Left cardiac atrium (tissue), 4 donors: ENCODE data around the gene CCDC8. TPM values are rescaled to one million over a fixed set of nuclear protein-coding genes. Genes with fewer than 3 reads are reported as not detected.
A peak's percentile ranks its signal among the peaks of the same experiment; 100 is the strongest.
"Not testable (repeated sequence)": the region's sequence is repeated elsewhere in the genome, so short reads cannot be mapped to it uniquely, and the experiment has no call there.

Experiments used
- ATAC-seq, 2 donors: fragments of 200-7000 bp; cut with Tn5 transposase; one replicate each; pipeline ENCODE4 v1.9.1; 2020; ENCODE audit warnings: mild to moderate bottlenecking in 2 of 2, moderate library complexity in 2 of 2
- DNase-seq: peaks from one replicate; pipeline ENCODE4 v3.0.0-alpha.2; 2020
- intact Hi-C, 2 donors: fragments of 100-400 bp; cut with DNase I; formaldehyde crosslinking; loops; one replicate each; pipeline versions ENCODE4 v1.14.1 to v1.15.1; 2022 to 2023
- total RNA-seq, 2 donors: library from RNA; stranded (reverse); fragmentation: NEBNext Ultra II Directional; extraction: Animal tissue kit (Norgen Biotek cat#: 25700); gene quantifications; one replicate each; pipeline ENCODE4 v1.2.1, GENCODE V29; 2021
- donor health status: DM: no; HTN: yes; CAD: no.
- donor health status: DM: no; HTN: yes; CAD: no; lungs with severe emphysema.
- donor health status: DM: yes; HTN: yes; CAD: no.
- donor health status: Dilated cardiomyopathy.

CCDC8 gene
- total RNA-seq, 2 donors from 2014 or later, result 29.6 to 38.4 TPM

- intact Hi-C loops, result no loop called here
- peak; percentile 33 to 36 for ATAC-seq
- peak; percentile 76 for DNase-seq
These were observed 4.7 kb downstream of the CCDC8 start for GRCh38 chr19:46408664-46409039.

GRCh38 chr19:46407856-46408663 lies 5.3 kb downstream of the CCDC8 start:
- DNase-seq (no peak), ATAC-seq (peak; percentile 3 to 11)
- intact Hi-C loops, result no loop called here

GRCh38 chr19:46406976-46407375 lies 6.4 kb downstream of the CCDC8 start:
- intact Hi-C loops, result no loop called here
- ATAC-seq (no peak), DNase-seq (no peak)

- intact Hi-C loops, result no loop called here
- peak; percentile 9 to 31 for ATAC-seq
- no peak for DNase-seq
These were observed 8.5 kb downstream of the CCDC8 start for GRCh38 chr19:46404753-46405468.

GRCh38 chr19:46404055-46404752 lies 9.2 kb downstream of the CCDC8 start:
- DNase-seq, result no peak
- peak; percentile 56 to 59 for ATAC-seq
- intact Hi-C loops, result no loop called here

- DNase-seq, result no peak
- ATAC-seq, result no peak
- intact Hi-C loops, result loop anchor here in 1 of 2 donors (2.0 kb wide), 1 partner anchor 84 kb away; no protein-coding TSS in a partner anchor
These were observed 10.6 kb downstream of the CCDC8 start for GRCh38 chr19:46402725-46403124.

- DNase-seq, ATAC-seq: not testable (repeated sequence)
- intact Hi-C loops, result loop anchor here in 1 of 2 donors (5.0 kb wide), 2 partner anchors 89 to 116 kb away; no protein-coding TSS in a partner anchor
These were observed 15.4 kb downstream of the CCDC8 start for GRCh38 chr19:46397801-46398479.

GRCh38 chr19:46394402-46394797 lies 19.0 kb downstream of the CCDC8 start:
- DNase-seq, result no peak
- ATAC-seq, result no peak
- intact Hi-C loops, result loop anchor here in 1 of 2 donors (2.0 kb wide), 1 partner anchor 118 kb away; no protein-coding TSS in a partner anchor

- ATAC-seq, result peak in 1 of 2 donors; percentile 18
- DNase-seq, result no peak
These were observed 19.6 kb downstream of the CCDC8 start for GRCh38 chr19:46393456-46394401.

GRCh38 chr19:46392837-46393236 lies 20.5 kb downstream of the CCDC8 start:
- no peak for DNase-seq
- no peak for ATAC-seq
- intact Hi-C loops, result no loop called here

More at GRCh38 chr19:46393456-46394401, 19.6 kb downstream of the CCDC8 start:
- intact Hi-C loops, result loop anchor here in 1 of 2 donors (2.0 kb wide), 1 partner anchor 119 kb away; no protein-coding TSS in a partner anchor

- intact Hi-C loops, result no loop called here
- ATAC-seq (no peak), DNase-seq (no peak)
These were observed 21.0 kb downstream of the CCDC8 start for GRCh38 chr19:46392252-46392801.

GRCh38 chr19:46391296-46392251 lies 21.8 kb downstream of the CCDC8 start:
- DNase-seq (no peak), ATAC-seq (no peak)
- intact Hi-C loops, result no loop called here

- intact Hi-C loops, result no loop called here
- ATAC-seq (no peak), DNase-seq (no peak)
These were observed 22.5 kb downstream of the CCDC8 start for GRCh38 chr19:46390866-46391265.

GRCh38 chr19:46390121-46390858 lies 23.1 kb downstream of the CCDC8 start:
- intact Hi-C loops, result no loop called here
- ATAC-seq, result no peak
- DNase-seq, result no peak

GRCh38 chr19:46388311-46389095 lies 24.9 kb downstream of the CCDC8 start:
- ATAC-seq (no peak), DNase-seq (no peak)
- intact Hi-C loops, result no loop called here
